ENCODE results near the gene DVL3.

- no peak for TF ChIP-seq CTCF (IDR thresholded peaks at IDR 0.05; ENCODE audit: low read length)
- no peak for TF ChIP-seq EZH2 (optimal IDR thresholded peaks at IDR 0.05; ENCODE audit: low read depth, low read length)
Observed at GRCh38 chr3:184135911-184136260, 19.3 kb upstream of the DVL3 start.

Measured in MM.1S (cell line).